ENCODE data around the gene CCDC88C. TPM values are rescaled to one million over a fixed set of nuclear protein-coding genes. Genes with fewer than 3 reads are reported as not detected.

The CCDC88C gene
- polyA plus RNA-seq, 1 donor (not counting 4 experiments of a cell fraction or from before 2014, with no cell fraction given): 2.4 TPM

GRCh38 chr14:91238085-91238484 lies 179.5 kb downstream of the CCDC88C start:
- Histone ChIP-seq H3K27ac (ENCODE audit: control insufficient read depth, insufficient read depth, low read length) (no peak overlapping the region), H4K20me1 (ENCODE audit: control insufficient read depth, extremely low read depth, insufficient read depth, low read length) (no peaks in the 10 kb centered on the region), H3K79me2 (ENCODE audit: control insufficient read depth, insufficient read depth, low read length) (no peaks in the 10 kb centered on the region), H3K4me2 (ENCODE audit: control insufficient read depth, extremely low read depth, insufficient read depth, low read depth, low read length) (no peak overlapping the region), H3K36me3 (ENCODE audit: control insufficient read depth in 2 of 2, extremely low read depth in 1 of 2, insufficient read depth in 2 of 2, low read length in 2 of 2) (no peaks in the 10 kb centered on the region), H3K9me3 (ENCODE audit: control insufficient read depth, low read depth, low read length) (no peaks in the 10 kb centered on the region), H3K9ac (ENCODE audit: control insufficient read depth, extremely low read depth, insufficient read depth, low read length) (no peak overlapping the region), H3K4me3 (ENCODE audit: control insufficient read depth in 2 of 3, extremely low read depth in 1 of 3, insufficient read depth in 2 of 3, low read depth in 1 of 3, low read length in 3 of 3) (no peak overlapping the region), H3K4me1 (ENCODE audit: control insufficient read depth, extremely low read depth, insufficient read depth, low read length) (peaks cover 3% of the 10 kb centered on the region), H2AFZ (ENCODE audit: control insufficient read depth, low read length) (no peak overlapping the region), H3K27me3 (ENCODE audit: control insufficient read depth, extremely low read depth, insufficient read depth, low read length) (no peaks in the 10 kb centered on the region), H3K9me1 (ENCODE audit: control insufficient read depth, extremely low read depth, insufficient read depth, low read length) (no peaks in the 10 kb centered on the region)
- no peak for DNase-seq (ENCODE audit: low read depth, low spot score)
- no peak for TF ChIP-seq EZH2 (IDR thresholded peaks at IDR 0.05; ENCODE audit: low read length)
- TF ChIP-seq, protein P1, sequence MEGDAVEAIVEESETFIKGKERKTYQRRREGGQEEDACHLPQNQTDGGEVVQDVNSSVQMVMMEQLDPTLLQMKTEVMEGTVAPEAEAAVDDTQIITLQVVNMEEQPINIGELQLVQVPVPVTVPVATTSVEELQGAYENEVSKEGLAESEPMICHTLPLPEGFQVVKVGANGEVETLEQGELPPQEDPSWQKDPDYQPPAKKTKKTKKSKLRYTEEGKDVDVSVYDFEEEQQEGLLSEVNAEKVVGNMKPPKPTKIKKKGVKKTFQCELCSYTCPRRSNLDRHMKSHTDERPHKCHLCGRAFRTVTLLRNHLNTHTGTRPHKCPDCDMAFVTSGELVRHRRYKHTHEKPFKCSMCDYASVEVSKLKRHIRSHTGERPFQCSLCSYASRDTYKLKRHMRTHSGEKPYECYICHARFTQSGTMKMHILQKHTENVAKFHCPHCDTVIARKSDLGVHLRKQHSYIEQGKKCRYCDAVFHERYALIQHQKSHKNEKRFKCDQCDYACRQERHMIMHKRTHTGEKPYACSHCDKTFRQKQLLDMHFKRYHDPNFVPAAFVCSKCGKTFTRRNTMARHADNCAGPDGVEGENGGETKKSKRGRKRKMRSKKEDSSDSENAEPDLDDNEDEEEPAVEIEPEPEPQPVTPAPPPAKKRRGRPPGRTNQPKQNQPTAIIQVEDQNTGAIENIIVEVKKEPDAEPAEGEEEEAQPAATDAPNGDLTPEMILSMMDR (optimal IDR thresholded peaks at IDR 0.05 in 1 of 3, IDR thresholded peaks at IDR 0.05 in 1 of 3, conservative IDR thresholded peaks at IDR 0.05 in 1 of 3; ENCODE audit: extremely low read depth in 1 of 3, insufficient read depth in 2 of 3, low read length in 3 of 3): no peak
- dilution Hi-C loops (cut with MboI; ENCODE audit: extremely low pct_ligation_motif_present, low sequenced_read_pairs): no loop called here
- FAIRE-seq: no peak

DNA sequence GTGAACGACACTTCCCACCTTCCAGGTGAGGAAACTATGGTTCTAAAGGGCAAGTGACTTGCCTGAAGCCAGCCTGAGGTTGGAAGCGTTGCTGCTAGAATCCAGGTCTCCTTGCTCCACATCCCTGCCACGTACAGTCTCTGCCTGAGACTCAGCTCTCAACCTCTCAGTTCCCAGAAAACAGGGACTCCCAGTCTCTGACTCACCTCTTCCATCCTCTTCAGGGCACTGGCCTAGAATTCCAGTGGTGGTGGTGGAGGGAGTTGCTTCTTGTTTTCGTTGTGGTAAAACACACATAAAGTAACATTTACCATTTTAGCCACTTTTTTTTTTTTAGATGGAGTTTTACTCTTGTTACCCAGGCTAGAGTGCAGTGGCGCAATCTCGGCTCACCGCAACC lies 180.4 kb downstream of the CCDC88C start:
- no peak overlapping the region for H2AFZ ChIP-seq (ENCODE audit: control insufficient read depth, low read length)
- H3K27ac ChIP-seq (ENCODE audit: control insufficient read depth, insufficient read depth, low read length): no peak overlapping the region
- no peak overlapping the region for H3K4me2 ChIP-seq (ENCODE audit: control insufficient read depth, extremely low read depth, insufficient read depth, low read depth, low read length)
- no peaks in the 10 kb centered on the region for H3K79me2 ChIP-seq (ENCODE audit: control insufficient read depth, insufficient read depth, low read length)
- H4K20me1 ChIP-seq (ENCODE audit: control insufficient read depth, extremely low read depth, insufficient read depth, low read length): no peaks in the 10 kb centered on the region
- FAIRE-seq: no peak
- H3K4me1 ChIP-seq (ENCODE audit: control insufficient read depth, extremely low read depth, insufficient read depth, low read length): no peaks in the 10 kb centered on the region
- DNase-seq (ENCODE audit: low read depth, low spot score): no peak
- no peaks in the 10 kb centered on the region for H3K36me3 ChIP-seq (ENCODE audit: control insufficient read depth in 2 of 2, extremely low read depth in 1 of 2, insufficient read depth in 2 of 2, low read length in 2 of 2)
- TF ChIP-seq, protein P1 (optimal IDR thresholded peaks at IDR 0.05 in 1 of 3, IDR thresholded peaks at IDR 0.05 in 1 of 3, conservative IDR thresholded peaks at IDR 0.05 in 1 of 3; ENCODE audit: extremely low read depth in 1 of 3, insufficient read depth in 2 of 3, low read length in 3 of 3): no peak
- no peak for TF ChIP-seq EZH2 (IDR thresholded peaks at IDR 0.05; ENCODE audit: low read length)
- no peak overlapping the region for H3K9ac ChIP-seq (ENCODE audit: control insufficient read depth, extremely low read depth, insufficient read depth, low read length)
- no peak overlapping the region for H3K4me3 ChIP-seq (ENCODE audit: control insufficient read depth in 2 of 3, extremely low read depth in 1 of 3, insufficient read depth in 2 of 3, low read depth in 1 of 3, low read length in 3 of 3)
- H3K27me3 ChIP-seq (ENCODE audit: control insufficient read depth, extremely low read depth, insufficient read depth, low read length): no peaks in the 10 kb centered on the region
- dilution Hi-C loops (cut with MboI; ENCODE audit: extremely low pct_ligation_motif_present, low sequenced_read_pairs): no loop called here
- H3K9me3 ChIP-seq (ENCODE audit: control insufficient read depth, low read depth, low read length): no peaks in the 10 kb centered on the region
- H3K9me1 ChIP-seq (ENCODE audit: control insufficient read depth, extremely low read depth, insufficient read depth, low read length): no peaks in the 10 kb centered on the region

Data from keratinocyte (primary cell).